Cardiac fibroblast (primary cell): ENCODE measurements around the gene SEBOX.
A peak's percentile ranks its signal among the peaks of the same experiment; 100 is the strongest.

Experiments
- DNase-seq, 2 donors: peaks; one replicate each; pipeline versions ENCODE4 v3.0.0 to v3.0.0-alpha.2; 2010; ENCODE audit warnings: low read depth in 2 of 2
- H3K4me3 ChIP-seq, 2 donors: replicated peaks in 1 of 2; 1 replicate in 1 of 2; 2 replicates in 1 of 2; pipeline ENCODE4 v1.5.1; 2011; ENCODE audit warnings: low read depth in 2 of 2, low read length in 2 of 2, mild to moderate bottlenecking in 2 of 2, moderate library complexity in 1 of 2
- CTCF ChIP-seq: IDR thresholded peaks from one replicate; pipeline ENCODE4 v1.5.1; 2011; ENCODE audit warnings: low read depth, mild to moderate bottlenecking, low read length, inconsistent platforms

Gene SEBOX

DNA sequence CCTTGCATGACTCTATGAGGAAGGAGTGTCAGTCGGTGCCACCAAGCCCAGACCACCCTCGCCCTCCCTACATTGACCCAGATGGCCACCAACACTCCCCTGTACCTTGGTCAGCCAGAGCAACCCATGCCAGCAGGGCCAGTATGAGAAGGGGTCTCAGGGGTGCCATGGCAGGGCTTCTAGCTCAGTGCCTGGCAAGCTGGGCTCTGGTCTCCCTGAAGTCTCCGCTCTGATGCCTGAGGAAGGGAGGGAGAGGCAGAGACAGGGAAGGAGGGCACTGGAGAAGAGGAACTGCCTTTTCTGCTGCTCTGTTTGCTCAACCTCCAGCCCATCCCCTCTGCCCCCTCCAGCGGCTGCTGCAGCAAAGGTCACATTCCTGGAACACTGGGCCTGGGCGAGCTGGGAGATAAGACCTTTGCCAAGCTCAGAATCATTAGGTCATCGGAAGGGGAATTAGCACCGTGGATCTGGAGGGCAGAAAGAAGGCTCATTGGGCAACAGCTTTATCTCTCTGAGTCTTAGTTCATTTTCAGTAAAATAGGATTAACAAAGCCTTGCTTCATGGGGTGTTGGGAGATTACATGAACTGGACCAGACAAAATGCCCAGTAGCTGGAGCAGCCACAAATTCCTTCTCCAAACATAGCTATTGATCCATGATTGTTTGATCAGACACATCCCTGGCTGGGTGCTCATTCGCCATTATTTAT lies 5.2 kb upstream of the SEBOX start, which contains the start of gene VTN:
Gene VTN (minus strand): TSS at position 273 of the 709 bp plus-strand sequence. CDS start 104 bp downstream, at position 169.
- no peak for TF ChIP-seq CTCF
- DNase-seq = peak in 1 of 2 donors; percentile 88
- H3K4me3 ChIP-seq = peak within 1 kb of the TSS; percentile 34 to 63

GRCh38 chr17:28369684-28370034 lies 4.7 kb upstream of the SEBOX start:
- no peak for TF ChIP-seq CTCF
- no peak for DNase-seq
- H3K4me3 ChIP-seq = no peak overlapping the region

GRCh38 chr17:28368915-28369683 lies 4.1 kb upstream of the SEBOX start:
- H3K4me3 ChIP-seq = no peak overlapping the region
- no peak for TF ChIP-seq CTCF
- DNase-seq = no peak

DNA sequence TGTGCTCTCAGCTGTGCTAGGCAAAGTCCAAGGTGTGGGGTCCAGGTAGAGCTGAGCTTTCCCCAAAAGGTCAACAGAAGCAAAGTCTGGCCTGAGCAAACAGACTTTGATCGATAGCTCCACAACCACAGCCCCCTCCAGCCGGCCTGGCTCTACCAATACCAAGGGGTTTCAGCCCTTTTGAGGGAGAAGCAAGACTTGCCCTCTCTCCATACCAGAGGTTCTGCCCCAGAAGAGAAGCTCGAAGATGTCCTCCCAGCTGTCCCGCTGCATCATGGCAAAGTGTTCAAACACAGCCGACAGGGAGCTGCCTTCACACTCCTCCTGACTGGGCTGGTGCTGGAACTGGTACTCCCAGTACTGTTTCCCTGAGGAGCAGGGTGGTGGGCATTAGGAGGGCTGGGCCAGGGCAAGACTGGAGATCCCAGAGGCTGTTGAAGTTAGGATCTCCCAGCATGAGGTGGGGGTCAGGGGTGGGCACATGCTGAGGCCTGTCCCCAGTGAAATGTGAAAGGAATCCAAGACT lies 3.4 kb upstream of the SEBOX start:
- no peak for TF ChIP-seq CTCF
- no peak overlapping the region for H3K4me3 ChIP-seq
- DNase-seq = no peak

GRCh38 chr17:28367641-28368305 lies 2.8 kb upstream of the SEBOX start:
- DNase-seq = no peak
- TF ChIP-seq CTCF = no peak
- no peak overlapping the region for H3K4me3 ChIP-seq

DNA sequence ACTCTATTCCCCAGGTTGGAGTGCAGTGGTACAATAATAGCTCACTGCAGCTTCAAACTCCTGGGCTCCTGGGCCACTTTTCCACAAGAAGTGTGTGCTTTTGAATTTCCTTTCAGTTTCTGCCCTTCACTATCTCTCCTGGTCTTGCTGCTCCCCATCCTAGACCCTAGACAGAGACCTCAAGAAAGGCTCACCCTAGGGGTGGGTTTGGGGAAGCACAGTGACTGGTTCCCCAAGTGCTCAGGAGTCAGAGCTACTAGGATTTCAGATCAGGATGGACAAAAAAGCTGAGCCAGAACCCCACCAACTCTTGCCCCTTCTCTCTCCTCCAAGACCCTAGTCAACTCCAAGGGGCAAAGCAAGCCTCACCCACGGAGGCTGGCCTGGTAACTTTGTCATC lies 1.6 kb upstream of the SEBOX start:
- no peak for DNase-seq
- no peak for TF ChIP-seq CTCF
- H3K4me3 ChIP-seq = no peak overlapping the region
